GM21786 (cell line): ENCODE data around the gene P2RX6.
"Not testable (repeated sequence)": the region's sequence is repeated elsewhere in the genome, so short reads cannot be mapped to it uniquely, and the experiment has no call there.

Experiments used
- ATAC-seq: cut with Tn5 transposase; IDR thresholded peaks from one replicate; pipeline ENCODE4 v1.9.1; 2021; ENCODE audit not compliant: unreplicated experiment

The P2RX6 gene

GRCh38 chr22:21071796-21072195 is 56.8 kb downstream of the P2RX6 start:
- ATAC-seq = not testable (repeated sequence)

DNA sequence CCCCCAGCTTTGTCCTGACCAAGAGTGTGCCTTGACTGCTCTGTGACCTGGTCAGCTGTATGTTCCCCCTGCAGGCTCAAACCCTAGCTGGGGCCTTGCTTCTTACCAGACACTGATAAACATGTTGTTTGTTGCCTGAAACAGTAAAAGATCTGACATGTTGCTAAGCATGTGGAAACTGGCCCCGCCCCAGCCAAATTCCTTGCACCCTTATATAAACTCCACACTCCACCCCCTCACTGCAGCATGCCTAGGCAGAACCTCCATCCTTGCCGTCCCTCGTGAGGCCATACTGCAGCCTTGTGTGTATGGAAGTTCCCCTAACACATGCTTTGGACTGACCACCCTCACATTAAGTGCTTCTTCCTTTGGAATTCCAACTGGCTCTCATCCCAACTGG is 58.1 kb downstream of the P2RX6 start:
- no peak for ATAC-seq

DNA sequence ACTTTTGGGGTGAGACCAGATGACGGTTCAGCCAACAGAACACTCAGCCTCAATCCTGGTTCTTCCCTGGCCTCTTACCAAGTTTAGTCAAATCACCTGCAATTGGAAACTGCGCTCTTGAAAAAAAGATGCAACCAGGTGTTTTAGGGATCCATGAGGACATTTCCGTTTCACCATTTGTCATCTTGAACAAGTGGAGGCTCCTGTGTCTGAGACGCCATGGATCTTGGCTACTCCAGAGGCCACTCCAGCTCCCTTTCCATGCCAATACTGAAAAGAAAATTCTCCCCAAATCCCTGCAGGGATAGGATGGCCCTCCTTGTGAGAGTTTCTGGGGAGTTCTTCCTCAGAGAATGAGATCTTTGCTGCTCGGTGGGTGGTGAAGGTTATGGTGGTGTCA is 58.5 kb downstream of the P2RX6 start:
- ATAC-seq = no peak

- no peak for ATAC-seq
Observed at GRCh38 chr22:21074102-21074715, 59.2 kb downstream of the P2RX6 start.

- ATAC-seq = no peak
Observed at GRCh38 chr22:21075516-21076138, 60.7 kb downstream of the P2RX6 start.

DNA sequence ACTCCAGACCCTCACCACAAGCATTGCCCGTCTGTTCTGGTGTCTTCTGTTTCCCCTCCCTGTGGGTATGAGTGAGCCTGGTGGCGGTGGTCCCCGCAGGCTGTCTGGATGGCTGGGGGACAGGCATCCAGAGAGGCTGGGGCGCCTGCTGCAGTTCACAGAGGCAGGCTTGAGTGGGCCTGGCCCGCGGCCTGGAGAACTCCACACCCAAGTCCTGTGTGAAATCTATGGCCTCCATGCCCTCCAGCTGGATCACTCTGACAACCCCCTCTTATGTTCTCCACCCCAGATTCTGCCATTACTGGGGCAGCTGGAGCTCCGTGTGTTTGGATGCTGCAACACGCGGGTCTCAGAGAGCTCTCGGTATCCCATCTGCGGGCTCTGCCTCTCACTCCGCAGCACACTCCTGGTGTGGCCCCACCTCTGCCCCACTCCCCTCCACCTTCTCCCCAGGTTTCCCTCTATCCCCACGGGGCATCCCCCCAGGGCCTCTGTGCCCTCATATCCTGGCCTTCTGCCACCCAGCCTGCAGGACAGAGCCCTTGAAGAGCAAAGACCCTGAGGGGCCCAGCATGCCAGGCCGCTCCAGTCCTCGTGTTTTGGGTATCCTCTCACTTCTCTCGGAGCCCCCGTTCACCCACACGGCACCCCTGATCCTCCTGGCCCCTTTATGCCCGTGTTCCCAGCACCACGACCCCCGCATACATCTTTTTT is 62.1 kb downstream of the P2RX6 start:
- no peak for ATAC-seq
